Nephron (organoid): Measurements from ENCODE around the gene TMEM233.
A peak's percentile ranks its signal among the peaks of the same experiment; 100 is the strongest.

Experiments used
- H3K27ac Mint-ChIP-seq, 3 experiments: 2 replicates each; pipeline ENCODE4 v1.8.0; 2020; ENCODE audit warnings: mixed read lengths in 3 of 3, mild to moderate bottlenecking in 2 of 3, moderate library complexity in 1 of 3
- H3K27me3 Mint-ChIP-seq: 2 replicates; pipeline ENCODE4 v1.8.0; 2021; ENCODE audit warnings: low read depth, mild to moderate bottlenecking, moderate library complexity, mixed read lengths
- H3K36me3 Mint-ChIP-seq: 2 replicates; pipeline ENCODE4 v1.8.0; 2020; ENCODE audit warnings: low read depth, mixed read lengths
- H3K4me1 Mint-ChIP-seq: 2 replicates; pipeline ENCODE4 v1.8.0; 2020; ENCODE audit warnings: mixed read lengths
- H3K4me3 Mint-ChIP-seq, 3 experiments: 2 replicates each; pipeline ENCODE4 v1.8.0; 2020; ENCODE audit warnings: mild to moderate bottlenecking in 3 of 3, mixed read lengths in 3 of 3, moderate library complexity in 2 of 3
- H3K9me3 Mint-ChIP-seq: 2 replicates; pipeline ENCODE4 v1.8.0; 2020; ENCODE audit warnings: mixed read lengths
- TF ChIP-seq, protein P1 (sequence below), 3 experiments: fragments of 200-600 bp; sonication (generic); IDR thresholded peaks; one replicate each; pipeline ENCODE4 v1.5.0; 2021; ENCODE audit warnings: antibody characterized with exemption in 3 of 3; ENCODE audit not compliant: unreplicated experiment in 3 of 3

Gene TMEM233

DNA sequence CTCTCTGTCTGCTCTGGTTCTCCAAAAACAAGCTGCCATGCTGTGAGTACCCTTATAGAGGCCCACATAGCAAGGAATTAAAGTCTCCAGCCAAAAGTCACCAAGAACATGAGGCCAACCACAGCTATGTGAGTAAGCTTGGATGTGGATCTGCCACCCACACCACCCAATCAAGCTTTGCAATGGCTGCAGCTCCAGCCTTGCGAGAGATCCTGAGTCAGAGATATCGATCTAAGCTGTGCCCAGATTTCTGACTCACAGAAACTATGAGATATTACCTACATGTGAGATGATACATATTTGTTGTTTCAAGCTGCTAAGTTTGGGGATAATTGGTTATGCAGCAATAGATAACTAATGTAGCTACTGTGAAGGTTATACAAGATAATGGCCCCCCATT is 15.5 kb upstream of the TMEM233 start:
- H3K9me3 Mint-ChIP-seq = no peaks in the 10 kb centered on the region
- TF ChIP-seq, protein P1, sequence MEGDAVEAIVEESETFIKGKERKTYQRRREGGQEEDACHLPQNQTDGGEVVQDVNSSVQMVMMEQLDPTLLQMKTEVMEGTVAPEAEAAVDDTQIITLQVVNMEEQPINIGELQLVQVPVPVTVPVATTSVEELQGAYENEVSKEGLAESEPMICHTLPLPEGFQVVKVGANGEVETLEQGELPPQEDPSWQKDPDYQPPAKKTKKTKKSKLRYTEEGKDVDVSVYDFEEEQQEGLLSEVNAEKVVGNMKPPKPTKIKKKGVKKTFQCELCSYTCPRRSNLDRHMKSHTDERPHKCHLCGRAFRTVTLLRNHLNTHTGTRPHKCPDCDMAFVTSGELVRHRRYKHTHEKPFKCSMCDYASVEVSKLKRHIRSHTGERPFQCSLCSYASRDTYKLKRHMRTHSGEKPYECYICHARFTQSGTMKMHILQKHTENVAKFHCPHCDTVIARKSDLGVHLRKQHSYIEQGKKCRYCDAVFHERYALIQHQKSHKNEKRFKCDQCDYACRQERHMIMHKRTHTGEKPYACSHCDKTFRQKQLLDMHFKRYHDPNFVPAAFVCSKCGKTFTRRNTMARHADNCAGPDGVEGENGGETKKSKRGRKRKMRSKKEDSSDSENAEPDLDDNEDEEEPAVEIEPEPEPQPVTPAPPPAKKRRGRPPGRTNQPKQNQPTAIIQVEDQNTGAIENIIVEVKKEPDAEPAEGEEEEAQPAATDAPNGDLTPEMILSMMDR (IDR thresholded peaks at IDR 0.05; ENCODE audit: unreplicated experiment in 3 of 3) = no peak
- H3K27ac Mint-ChIP-seq = no peak overlapping the region
- H3K27me3 Mint-ChIP-seq = peaks cover 4% of the 10 kb centered on the region
- H3K36me3 Mint-ChIP-seq = no peaks in the 10 kb centered on the region
- H3K4me1 Mint-ChIP-seq = no peaks in the 10 kb centered on the region
- H3K4me3 Mint-ChIP-seq = no peak overlapping the region

DNA sequence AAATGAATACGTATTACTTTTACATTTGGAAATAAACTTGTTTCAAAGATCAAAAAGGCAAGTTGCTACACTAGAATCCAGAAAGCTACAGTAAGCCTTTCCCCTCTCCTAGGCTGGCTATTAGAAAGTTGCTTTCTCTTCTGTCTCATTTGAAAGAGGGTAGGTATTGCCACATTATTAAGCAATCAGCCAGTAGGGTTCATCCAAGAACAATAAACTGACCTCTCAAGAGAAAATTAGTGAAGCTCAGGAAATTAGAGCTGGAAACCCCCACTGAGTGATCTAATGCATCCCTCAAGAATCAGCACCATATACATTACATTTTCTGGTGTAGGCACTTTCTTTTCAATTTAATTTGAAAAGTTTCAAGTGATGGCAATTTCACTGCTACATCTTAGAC is 4.5 kb upstream of the TMEM233 start:
- Mint-ChIP-seq H3K4me3 (no peak overlapping the region), H3K4me1 (peaks cover 4% of the 10 kb centered on the region), H3K9me3 (peaks cover 3% of the 10 kb centered on the region), H3K27me3 (peaks cover 70% of the 10 kb centered on the region), H3K36me3 (no peaks in the 10 kb centered on the region), H3K27ac (no peak overlapping the region)
- TF ChIP-seq, protein P1 (IDR thresholded peaks at IDR 0.05; ENCODE audit: unreplicated experiment in 3 of 3) = no peak

DNA sequence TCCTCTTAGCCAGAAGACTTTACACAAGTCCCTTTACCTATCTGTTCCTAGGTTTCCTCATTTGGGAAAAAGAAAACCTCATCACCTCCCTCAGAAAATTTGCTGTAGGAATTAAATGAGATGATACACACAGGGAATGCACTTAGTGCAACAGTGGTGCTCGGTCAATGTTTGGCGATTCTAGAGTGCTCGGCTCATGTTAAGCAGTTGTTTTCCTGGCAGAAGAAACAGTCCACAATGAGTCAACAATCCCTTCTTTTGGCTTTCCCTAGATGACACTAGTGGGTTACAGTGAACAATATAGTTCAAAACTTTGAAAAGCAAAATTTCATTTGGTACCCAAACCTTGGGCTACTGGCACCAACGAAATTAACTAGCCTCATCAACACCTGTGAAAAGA is 3.9 kb upstream of the TMEM233 start:
- TF ChIP-seq, protein P1 (IDR thresholded peaks at IDR 0.05; ENCODE audit: unreplicated experiment in 3 of 3) = no peak
- no peak overlapping the region for H3K4me3 Mint-ChIP-seq
- H3K4me1 Mint-ChIP-seq = peaks cover 9% of the 10 kb centered on the region
- H3K36me3 Mint-ChIP-seq = no peaks in the 10 kb centered on the region
- no peak overlapping the region for H3K27ac Mint-ChIP-seq
- H3K27me3 Mint-ChIP-seq = peaks cover 75% of the 10 kb centered on the region
- H3K9me3 Mint-ChIP-seq = peaks cover 3% of the 10 kb centered on the region

DNA sequence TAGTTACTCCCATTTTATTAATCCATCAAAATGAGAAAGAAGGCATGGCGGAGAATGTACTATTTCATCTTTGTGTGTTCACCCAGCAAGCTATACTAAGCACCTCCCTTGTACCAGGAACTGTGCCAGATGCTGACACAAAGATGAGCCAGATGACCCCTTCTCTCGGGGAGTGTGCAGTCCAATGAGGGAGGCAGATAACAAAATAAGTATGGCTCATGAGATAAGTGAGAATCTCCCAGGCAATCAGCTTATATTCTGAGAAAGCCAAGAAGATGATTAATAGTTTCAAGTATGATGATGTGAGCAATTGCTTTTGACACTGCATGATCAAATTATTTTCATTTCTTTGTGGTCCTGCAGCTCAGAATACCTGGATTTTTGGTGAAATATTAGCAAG is 1.3 kb upstream of the TMEM233 start:
- Mint-ChIP-seq H3K4me3 (peak overlapping the region in 1 of 3 experiments; percentile 27), H3K9me3 (peaks cover 3% of the 10 kb centered on the region), H3K36me3 (no peaks in the 10 kb centered on the region), H3K27me3 (peaks cover 91% of the 10 kb centered on the region), H3K4me1 (peaks cover 20% of the 10 kb centered on the region), H3K27ac (no peak overlapping the region)
- TF ChIP-seq, protein P1 (IDR thresholded peaks at IDR 0.05; ENCODE audit: unreplicated experiment in 3 of 3) = no peak

DNA sequence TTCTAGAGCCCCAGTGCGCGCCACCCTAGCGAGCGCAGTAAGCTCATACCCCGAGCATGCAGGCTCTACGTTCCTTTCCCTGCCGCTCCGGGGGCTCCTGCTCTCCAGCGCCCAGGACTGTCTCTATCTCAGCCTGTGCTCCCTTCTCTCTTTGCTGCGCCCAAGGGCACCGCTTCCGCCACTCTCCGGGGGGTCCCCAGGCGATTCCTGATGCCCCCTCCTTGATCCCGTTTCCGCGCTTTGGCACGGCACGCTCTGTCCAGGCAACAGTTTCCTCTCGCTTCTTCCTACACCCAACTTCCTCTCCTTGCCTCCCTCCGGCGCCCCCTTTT is 791 bp downstream of the TMEM233 start:
- Mint-ChIP-seq H3K27ac (peak overlapping the region in 1 of 3 experiments; percentile 25), H3K27me3 (peaks cover 88% of the 10 kb centered on the region), H3K4me3 (peak overlapping the region; percentile 73 to 85 (median 83)), H3K9me3 (peaks cover 3% of the 10 kb centered on the region), H3K36me3 (no peaks in the 10 kb centered on the region), H3K4me1 (peaks cover 20% of the 10 kb centered on the region)
- TF ChIP-seq, protein P1 (IDR thresholded peaks at IDR 0.05; ENCODE audit: unreplicated experiment in 3 of 3) = no peak

DNA sequence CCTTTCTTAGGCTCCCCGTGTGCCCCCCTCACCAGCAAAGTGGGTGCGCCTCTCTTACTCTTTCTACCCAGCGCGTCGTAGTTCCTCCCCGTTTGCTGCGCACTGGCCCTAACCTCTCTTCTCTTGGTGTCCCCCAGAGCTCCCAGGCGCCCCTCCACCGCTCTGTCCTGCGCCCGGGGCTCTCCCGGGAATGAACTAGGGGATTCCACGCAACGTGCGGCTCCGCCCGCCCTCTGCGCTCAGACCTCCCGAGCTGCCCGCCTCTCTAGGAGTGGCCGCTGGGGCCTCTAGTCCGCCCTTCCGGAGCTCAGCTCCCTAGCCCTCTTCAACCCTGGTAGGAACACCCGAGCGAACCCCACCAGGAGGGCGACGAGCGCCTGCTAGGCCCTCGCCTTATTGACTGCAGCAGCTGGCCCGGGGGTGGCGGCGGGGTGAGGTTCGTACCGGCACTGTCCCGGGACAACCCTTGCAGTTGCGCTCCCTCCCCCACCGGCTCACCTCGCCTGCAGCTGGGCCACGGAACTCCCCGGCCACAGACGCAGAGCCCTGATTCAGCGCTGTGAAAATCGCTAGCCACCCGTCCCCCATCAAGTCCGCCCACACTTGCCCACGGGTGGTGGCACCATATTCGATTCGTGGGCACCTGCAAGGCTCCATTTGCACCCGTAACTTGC is 1.3 kb downstream of the TMEM233 start:
- TF ChIP-seq, protein P1 (IDR thresholded peaks at IDR 0.05; ENCODE audit: unreplicated experiment in 3 of 3) = no peak
- H3K36me3 Mint-ChIP-seq = no peaks in the 10 kb centered on the region
- peaks cover 3% of the 10 kb centered on the region for H3K9me3 Mint-ChIP-seq
- peak overlapping the region; percentile 73 to 85 (median 83) for H3K4me3 Mint-ChIP-seq
- peaks cover 20% of the 10 kb centered on the region for H3K4me1 Mint-ChIP-seq
- H3K27me3 Mint-ChIP-seq = peaks cover 88% of the 10 kb centered on the region
- peak overlapping the region in 1 of 3 experiments; percentile 25 for H3K27ac Mint-ChIP-seq
